HEK293T (cell line): ENCODE measurements around the gene RHEB.

Source experiments
- BHLHE40 ChIP-seq: fragments of 450-650 bp; IDR thresholded peaks from 2 replicates; pipeline ENCODE4 v1.6.1; 2016; ENCODE audit warnings: mild to moderate bottlenecking, moderate library complexity, borderline replicate concordance
- CTBP1 ChIP-seq: fragments of 450-650 bp; IDR thresholded peaks from 2 replicates; pipeline ENCODE4 v1.6.1; 2016; ENCODE audit warnings: borderline replicate concordance
- ELF4 ChIP-seq: fragments of 450-650 bp; IDR thresholded peaks from 2 replicates; pipeline ENCODE4 v1.6.1; 2017; ENCODE audit warnings: antibody characterized with exemption
- FOXA1 ChIP-seq: fragments of 450-650 bp; IDR thresholded peaks from 2 replicates; pipeline ENCODE4 v1.6.1; 2016; ENCODE audit warnings: mild to moderate bottlenecking
- FOXM1 ChIP-seq: fragments of 450-650 bp; IDR thresholded peaks from 2 replicates; pipeline ENCODE4 v1.6.1; 2017; ENCODE audit warnings: mild to moderate bottlenecking, borderline replicate concordance
- HDGF ChIP-seq: fragments of 450-650 bp; IDR thresholded peaks from 2 replicates; pipeline ENCODE4 v1.6.1; 2017; ENCODE audit warnings: antibody characterized with exemption, borderline replicate concordance
- SP1 ChIP-seq: fragments of 450-650 bp; IDR thresholded peaks from 2 replicates; pipeline ENCODE4 v1.6.1; 2017
- SUZ12 ChIP-seq: fragments of 450-650 bp; IDR thresholded peaks from 2 replicates; pipeline ENCODE4 v1.6.1; 2016; ENCODE audit warnings: mild to moderate bottlenecking
- TARDBP ChIP-seq: fragments of 450-650 bp; IDR thresholded peaks from 2 replicates; pipeline ENCODE4 v1.6.1; 2016
- TF ChIP-seq, protein P1 (sequence below): fragments of 450-650 bp; IDR thresholded peaks from 2 replicates; pipeline ENCODE4 v1.6.1; 2016

DNA sequence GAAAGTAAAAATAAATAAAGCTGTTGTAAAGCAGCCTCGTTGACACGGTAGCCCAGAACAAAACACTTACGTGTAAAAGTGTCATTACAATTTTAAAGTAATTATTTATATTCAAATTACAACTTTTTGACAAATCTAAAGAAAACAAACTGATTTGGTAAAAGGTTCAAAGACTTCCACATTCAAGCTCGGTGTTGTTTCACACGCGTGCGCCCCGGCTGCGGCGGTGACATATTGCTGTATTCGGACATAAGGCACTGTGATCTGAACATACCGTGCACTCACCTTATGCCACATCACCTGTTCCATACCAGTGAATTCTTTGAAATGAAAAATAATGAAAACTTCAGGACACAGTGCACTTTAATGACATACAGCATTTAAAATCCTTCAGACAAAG lies 36.9 kb upstream of the RHEB start:
- TF ChIP-seq BHLHE40 (no peak), CTBP1 (no peak), SUZ12 (no peak), TARDBP (no peak), FOXM1 (no peak), HDGF (no peak), SP1 (no peak), FOXA1 (no peak), ELF4 (no peak)
- TF ChIP-seq, protein P1, sequence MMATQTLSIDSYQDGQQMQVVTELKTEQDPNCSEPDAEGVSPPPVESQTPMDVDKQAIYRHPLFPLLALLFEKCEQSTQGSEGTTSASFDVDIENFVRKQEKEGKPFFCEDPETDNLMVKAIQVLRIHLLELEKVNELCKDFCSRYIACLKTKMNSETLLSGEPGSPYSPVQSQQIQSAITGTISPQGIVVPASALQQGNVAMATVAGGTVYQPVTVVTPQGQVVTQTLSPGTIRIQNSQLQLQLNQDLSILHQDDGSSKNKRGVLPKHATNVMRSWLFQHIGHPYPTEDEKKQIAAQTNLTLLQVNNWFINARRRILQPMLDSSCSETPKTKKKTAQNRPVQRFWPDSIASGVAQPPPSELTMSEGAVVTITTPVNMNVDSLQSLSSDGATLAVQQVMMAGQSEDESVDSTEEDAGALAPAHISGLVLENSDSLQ = no peak
